DOHH2 (cell line): ENCODE results near the gene IL17RA.

Experiments
- H3F3A ChIP-seq: fragments of 200-600 bp; sonication (generic), shearing (Covaris generic); 2 replicates; pipeline ENCODE4 v1.6.0; 2016; ENCODE audit warnings: antibody characterized with exemption, mild to moderate bottlenecking; ENCODE audit not compliant: control insufficient read depth, insufficient read depth
- H3K27ac ChIP-seq: fragments of 200-600 bp; sonication (generic); 2 replicates; pipeline ENCODE4 v1.5.1; 2014; ENCODE audit warnings: low read depth, mild to moderate bottlenecking, low read length, moderate library complexity
- H3K27me3 ChIP-seq: fragments of 200-600 bp; sonication (generic); 2 replicates; pipeline ENCODE4 v1.6.1; 2014; ENCODE audit warnings: mild to moderate bottlenecking, low read length, mixed read lengths; ENCODE audit not compliant: control insufficient read depth
- H3K36me3 ChIP-seq: fragments of 200-600 bp; sonication (generic); 2 replicates; pipeline ENCODE4 v1.6.1; 2014; ENCODE audit warnings: mild to moderate bottlenecking, low read length, moderate library complexity, mixed read lengths; ENCODE audit not compliant: control insufficient read depth
- H3K4me1 ChIP-seq: fragments of 200-600 bp; sonication (generic); 2 replicates; pipeline ENCODE4 v1.6.1; 2014; ENCODE audit warnings: mild to moderate bottlenecking, low read length, mixed read lengths; ENCODE audit not compliant: control insufficient read depth
- H3K4me2 ChIP-seq: fragments of 200-600 bp; sonication (generic); 2 replicates; pipeline ENCODE4 v1.6.0; 2014; ENCODE audit warnings: mild to moderate bottlenecking, low read length, moderate library complexity
- H3K4me3 ChIP-seq: fragments of 200-600 bp; sonication (generic); 2 replicates; pipeline ENCODE4 v1.5.1; 2014; ENCODE audit warnings: mild to moderate bottlenecking, low read length, mixed read lengths
- H3K79me2 ChIP-seq: fragments of 200-600 bp; sonication (generic); 2 replicates; pipeline ENCODE4 v1.6.1; 2014; ENCODE audit warnings: mild to moderate bottlenecking, low read length, mixed read lengths; ENCODE audit not compliant: control insufficient read depth
- H3K9me2 ChIP-seq: fragments of 200-600 bp; sonication (generic); replicated peaks from 2 replicates; pipeline ENCODE4 v1.6.1; 2014; ENCODE audit warnings: mild to moderate bottlenecking, low read length, mixed read lengths; ENCODE audit not compliant: control insufficient read depth
- H3K9me3 ChIP-seq: fragments of 200-600 bp; sonication (generic); 2 replicates; pipeline ENCODE4 v1.6.1; 2014; ENCODE audit warnings: antibody characterized with exemption, low read length, mixed read lengths; ENCODE audit not compliant: control insufficient read depth, insufficient read depth
- H4K20me1 ChIP-seq: fragments of 200-600 bp; sonication (generic); 2 replicates; pipeline ENCODE4 v1.6.0; 2014; ENCODE audit warnings: low read depth, mild to moderate bottlenecking, antibody characterized with exemption, low read length, moderate library complexity; ENCODE audit not compliant: control insufficient read depth, insufficient read depth
- CTCF ChIP-seq: fragments of 200-600 bp; sonication (generic); IDR thresholded peaks from one replicate; pipeline ENCODE4 v1.5.1; 2014; ENCODE audit warnings: antibody characterized with exemption, mild to moderate bottlenecking, low read depth, low read length; ENCODE audit not compliant: poor library complexity, severe bottlenecking
- EZH2phosphoT487 ChIP-seq: fragments of 200-600 bp; sonication (generic); IDR thresholded peaks from 2 replicates; pipeline ENCODE4 v1.6.1; 2017; ENCODE audit warnings: borderline replicate concordance, mild to moderate bottlenecking, antibody characterized with exemption, low read length, moderate library complexity, mixed read lengths

IL17RA gene

GRCh38 chr22:17117890-17118289 lies 33.1 kb downstream of the IL17RA start:
- peak overlapping the region; percentile 72 for H3K4me2 ChIP-seq
- peaks cover 53% of the 10 kb centered on the region for H3K4me1 ChIP-seq
- no peaks in the 10 kb centered on the region for H4K20me1 ChIP-seq
- no peaks in the 10 kb centered on the region for H3K27me3 ChIP-seq
- H3K27ac ChIP-seq = peak overlapping the region; percentile 63
- peak overlapping the region; percentile 57 for H3K4me3 ChIP-seq
- TF ChIP-seq EZH2phosphoT487 (no peak), CTCF (no peak)
- no peaks in the 10 kb centered on the region for H3K9me2 ChIP-seq
- no peaks in the 10 kb centered on the region for H3K36me3 ChIP-seq
- peaks cover 13% of the 10 kb centered on the region for H3F3A ChIP-seq
- no peaks in the 10 kb centered on the region for H3K9me3 ChIP-seq
- no peaks in the 10 kb centered on the region for H3K79me2 ChIP-seq

- H3K27ac ChIP-seq = peak overlapping the region; percentile 63
- no peaks in the 10 kb centered on the region for H3K79me2 ChIP-seq
- no peaks in the 10 kb centered on the region for H3K9me2 ChIP-seq
- peak overlapping the region; percentile 57 for H3K4me3 ChIP-seq
- TF ChIP-seq CTCF (no peak), EZH2phosphoT487 (no peak)
- H3F3A ChIP-seq = peaks cover 13% of the 10 kb centered on the region
- H3K27me3 ChIP-seq = no peaks in the 10 kb centered on the region
- H4K20me1 ChIP-seq = no peaks in the 10 kb centered on the region
- H3K9me3 ChIP-seq = no peaks in the 10 kb centered on the region
- H3K36me3 ChIP-seq = no peaks in the 10 kb centered on the region
- peak overlapping the region; percentile 72 for H3K4me2 ChIP-seq
- peaks cover 53% of the 10 kb centered on the region for H3K4me1 ChIP-seq
These were observed 33.5 kb downstream of the IL17RA start for GRCh38 chr22:17118342-17118741.

- TF ChIP-seq EZH2phosphoT487 (no peak), CTCF (peak; percentile 64)
- H3K4me1 ChIP-seq = peaks cover 52% of the 10 kb centered on the region
- no peaks in the 10 kb centered on the region for H3K9me3 ChIP-seq
- H3K4me2 ChIP-seq = peak overlapping the region; percentile 72; the same call in 1 of the 2 replicates
- H4K20me1 ChIP-seq = no peaks in the 10 kb centered on the region
- H3K9me2 ChIP-seq = no peaks in the 10 kb centered on the region
- no peaks in the 10 kb centered on the region for H3K27me3 ChIP-seq
- H3K4me3 ChIP-seq = no peak overlapping the region
- H3K27ac ChIP-seq = no peak overlapping the region
- no peaks in the 10 kb centered on the region for H3K36me3 ChIP-seq
- no peaks in the 10 kb centered on the region for H3K79me2 ChIP-seq
- H3F3A ChIP-seq = peaks cover 13% of the 10 kb centered on the region
These were observed 34.8 kb downstream of the IL17RA start for GRCh38 chr22:17119481-17120202.
